Astrocyte (in vitro differentiated cells and primary cell): ENCODE results near the gene PNPLA6.

ENCODE experiments used
- CTCF ChIP-seq: IDR thresholded peaks from 2 replicates; pipeline ENCODE4 v1.5.1; 2011; ENCODE audit warnings: low read depth, mild to moderate bottlenecking, inconsistent platforms, low read length, moderate library complexity; ENCODE audit not compliant: insufficient read depth
- EZH2 ChIP-seq: IDR thresholded peaks from 2 replicates; pipeline ENCODE4 v1.6.1; 2012; ENCODE audit warnings: mild to moderate bottlenecking, low read length, inconsistent platforms; ENCODE audit not compliant: insufficient read depth

GRCh38 chr19:7504684-7505083 is 30.8 kb upstream of the PNPLA6 start:
- TF ChIP-seq CTCF (no peak), EZH2 (no peak)
